ENCODE results near the gene CYB561D2. TPM values are rescaled to one million over a fixed set of nuclear protein-coding genes. Genes with fewer than 3 reads are reported as not detected.

The CYB561D2 gene
- polyA plus RNA-seq, 4 donors, result 25.8 to 39.1 (median 30.9) TPM

- Histone ChIP-seq H3K4me3 (ENCODE audit: low read depth in 1 of 3, low read length in 3 of 3) (peak overlapping the region; percentile 24 to 92 (median 55)), H3K27ac (ENCODE audit: low read depth in 1 of 3, low read length in 2 of 3) (peak overlapping the region in 1 of 3 donors; percentile 97), H3K36me3 (ENCODE audit: control insufficient read depth in 3 of 3, insufficient read depth in 2 of 3, low read depth in 1 of 3, low read length in 3 of 3) (peaks cover 9 to 69% (median 12%) of the 10 kb centered on the region in 3 donors), H3K4me1 (ENCODE audit: control insufficient read depth in 3 of 3, insufficient read depth in 2 of 3, low read depth in 1 of 3, low read length in 2 of 3) (peaks cover 9 to 32% (median 10%) of the 10 kb centered on the region in 3 donors), H3K27me3 (ENCODE audit: control insufficient read depth in 3 of 3, insufficient read depth in 3 of 3, low read length in 3 of 3) (no peaks in the 10 kb centered on the region), H3K9me3 (ENCODE audit: control insufficient read depth in 2 of 2, insufficient read depth in 1 of 2, low read depth in 1 of 2, low read length in 1 of 2) (no peaks in the 10 kb centered on the region)
- FAIRE-seq (no peak), DNase-seq (no peak)
- WGBS, 3 donors, result 45 to 52% (median 49%) methylated on average over 11 of the region's 11 CpGs
Measured at GRCh38 chr3:50351323-50351697, 648 bp downstream of the CYB561D2 start.

- H3K4me3 ChIP-seq (ENCODE audit: low read depth in 1 of 3, low read length in 3 of 3), result no peak overlapping the region
- FAIRE-seq (no peak), DNase-seq (peak in 1 of 2 donors; percentile 51)
- 9 to 30% (median 26%) methylated on average over 2 of the region's 2 CpGs for WGBS, 3 donors
- H3K9me3 ChIP-seq (ENCODE audit: control insufficient read depth in 2 of 2, insufficient read depth in 1 of 2, low read depth in 1 of 2, low read length in 1 of 2), result no peaks in the 10 kb centered on the region
- peak overlapping the region in 1 of 3 donors; percentile 4 for H3K27ac ChIP-seq (ENCODE audit: low read depth in 1 of 3, low read length in 2 of 3)
- peaks cover 9 to 78% (median 12%) of the 10 kb centered on the region in 3 donors for H3K36me3 ChIP-seq (ENCODE audit: control insufficient read depth in 3 of 3, insufficient read depth in 2 of 3, low read depth in 1 of 3, low read length in 3 of 3)
- H3K4me1 ChIP-seq (ENCODE audit: control insufficient read depth in 3 of 3, insufficient read depth in 2 of 3, low read depth in 1 of 3, low read length in 2 of 3), result peaks cover 12 to 46% (median 21%) of the 10 kb centered on the region in 3 donors
- no peaks in the 10 kb centered on the region for H3K27me3 ChIP-seq (ENCODE audit: control insufficient read depth in 3 of 3, insufficient read depth in 3 of 3, low read length in 3 of 3)
Measured at GRCh38 chr3:50352781-50353180, 2.1 kb downstream of the CYB561D2 start.

GRCh38 chr3:50353245-50354004, 2.8 kb downstream of the CYB561D2 start:
- FAIRE-seq (no peak), DNase-seq (no peak)
- Histone ChIP-seq H3K9me3 (ENCODE audit: control insufficient read depth in 2 of 2, insufficient read depth in 1 of 2, low read depth in 1 of 2, low read length in 1 of 2) (no peaks in the 10 kb centered on the region), H3K4me1 (ENCODE audit: control insufficient read depth in 3 of 3, insufficient read depth in 2 of 3, low read depth in 1 of 3, low read length in 2 of 3) (peaks cover 12 to 53% (median 28%) of the 10 kb centered on the region in 3 donors), H3K27ac (ENCODE audit: low read depth in 1 of 3, low read length in 2 of 3) (peak overlapping the region in 1 of 3 donors; percentile 4), H3K36me3 (ENCODE audit: control insufficient read depth in 3 of 3, insufficient read depth in 2 of 3, low read depth in 1 of 3, low read length in 3 of 3) (peaks cover 9 to 78% (median 11%) of the 10 kb centered on the region in 3 donors), H3K4me3 (ENCODE audit: low read depth in 1 of 3, low read length in 3 of 3) (no peak overlapping the region), H3K27me3 (ENCODE audit: control insufficient read depth in 3 of 3, insufficient read depth in 3 of 3, low read length in 3 of 3) (no peaks in the 10 kb centered on the region)
- 87 to 92% (median 92%) methylated on average over 12 of the region's 12 CpGs for WGBS, 3 donors

GRCh38 chr3:50354186-50354764, 3.6 kb downstream of the CYB561D2 start:
- Histone ChIP-seq H3K4me3 (ENCODE audit: low read depth in 1 of 3, low read length in 3 of 3) (no peak overlapping the region), H3K9me3 (ENCODE audit: control insufficient read depth in 2 of 2, insufficient read depth in 1 of 2, low read depth in 1 of 2, low read length in 1 of 2) (no peaks in the 10 kb centered on the region), H3K27ac (ENCODE audit: low read depth in 1 of 3, low read length in 2 of 3) (no peak overlapping the region), H3K36me3 (ENCODE audit: control insufficient read depth in 3 of 3, insufficient read depth in 2 of 3, low read depth in 1 of 3, low read length in 3 of 3) (peaks cover 9 to 71% (median 11%) of the 10 kb centered on the region in 3 donors), H3K4me1 (ENCODE audit: control insufficient read depth in 3 of 3, insufficient read depth in 2 of 3, low read depth in 1 of 3, low read length in 2 of 3) (peaks cover 12 to 56% (median 26%) of the 10 kb centered on the region in 3 donors), H3K27me3 (ENCODE audit: control insufficient read depth in 3 of 3, insufficient read depth in 3 of 3, low read length in 3 of 3) (no peaks in the 10 kb centered on the region)
- WGBS, 3 donors, result 80 to 86% (median 84%) methylated on average over 5 of the region's 5 CpGs
- FAIRE-seq, result no peak
- DNase-seq, result no peak

- H3K36me3 ChIP-seq (ENCODE audit: control insufficient read depth in 3 of 3, insufficient read depth in 2 of 3, low read depth in 1 of 3, low read length in 3 of 3), result peaks cover 9 to 68% (median 11%) of the 10 kb centered on the region in 3 donors
- no peaks in the 10 kb centered on the region for H3K9me3 ChIP-seq (ENCODE audit: control insufficient read depth in 2 of 2, insufficient read depth in 1 of 2, low read depth in 1 of 2, low read length in 1 of 2)
- peaks cover 11 to 50% (median 20%) of the 10 kb centered on the region in 3 donors for H3K4me1 ChIP-seq (ENCODE audit: control insufficient read depth in 3 of 3, insufficient read depth in 2 of 3, low read depth in 1 of 3, low read length in 2 of 3)
- WGBS, 3 donors, result 87 to 92% (median 89%) methylated on average over 6 to 7 of the region's 7 CpGs
- no peaks in the 10 kb centered on the region for H3K27me3 ChIP-seq (ENCODE audit: control insufficient read depth in 3 of 3, insufficient read depth in 3 of 3, low read length in 3 of 3)
- H3K27ac ChIP-seq (ENCODE audit: low read depth in 1 of 3, low read length in 2 of 3), result no peak overlapping the region
- no peak overlapping the region for H3K4me3 ChIP-seq (ENCODE audit: low read depth in 1 of 3, low read length in 3 of 3)
- DNase-seq (no peak), FAIRE-seq (no peak)
Measured at GRCh38 chr3:50354850-50355249, 4.2 kb downstream of the CYB561D2 start.

- DNase-seq (no peak), FAIRE-seq (no peak)
- Histone ChIP-seq H3K4me3 (ENCODE audit: low read depth in 1 of 3, low read length in 3 of 3) (peak overlapping the region in 2 of 3 donors; percentile 27 to 62), H3K27ac (ENCODE audit: low read depth in 1 of 3, low read length in 2 of 3) (peak overlapping the region in 2 of 3 donors; percentile 25 to 38), H3K9me3 (ENCODE audit: control insufficient read depth in 2 of 2, insufficient read depth in 1 of 2, low read depth in 1 of 2, low read length in 1 of 2) (no peaks in the 10 kb centered on the region), H3K27me3 (ENCODE audit: control insufficient read depth in 3 of 3, insufficient read depth in 3 of 3, low read length in 3 of 3) (no peaks in the 10 kb centered on the region), H3K4me1 (ENCODE audit: control insufficient read depth in 3 of 3, insufficient read depth in 2 of 3, low read depth in 1 of 3, low read length in 2 of 3) (peaks cover 11 to 42% (median 18%) of the 10 kb centered on the region in 3 donors), H3K36me3 (ENCODE audit: control insufficient read depth in 3 of 3, insufficient read depth in 2 of 3, low read depth in 1 of 3, low read length in 3 of 3) (peaks cover 9 to 68% (median 11%) of the 10 kb centered on the region in 3 donors)
- WGBS, 3 donors, result 40 to 57% (median 46%) methylated on average over 5 of the region's 5 CpGs
Measured at GRCh38 chr3:50355829-50356552, 5.3 kb downstream of the CYB561D2 start.

- Histone ChIP-seq H3K36me3 (ENCODE audit: control insufficient read depth in 3 of 3, insufficient read depth in 2 of 3, low read depth in 1 of 3, low read length in 3 of 3) (peaks cover 9 to 65% (median 11%) of the 10 kb centered on the region in 3 donors), H3K9me3 (ENCODE audit: control insufficient read depth in 2 of 2, insufficient read depth in 1 of 2, low read depth in 1 of 2, low read length in 1 of 2) (no peaks in the 10 kb centered on the region), H3K4me3 (ENCODE audit: low read depth in 1 of 3, low read length in 3 of 3) (peak overlapping the region in 2 of 3 donors; percentile 62 to 83), H3K27ac (ENCODE audit: low read depth in 1 of 3, low read length in 2 of 3) (peak overlapping the region; percentile 38 to 81 (median 75)), H3K27me3 (ENCODE audit: control insufficient read depth in 3 of 3, insufficient read depth in 3 of 3, low read length in 3 of 3) (no peaks in the 10 kb centered on the region), H3K4me1 (ENCODE audit: control insufficient read depth in 3 of 3, insufficient read depth in 2 of 3, low read depth in 1 of 3, low read length in 2 of 3) (peaks cover 11 to 37% (median 18%) of the 10 kb centered on the region in 3 donors)
- FAIRE-seq (no peak), DNase-seq (peak; percentile 88 to 95)
- WGBS, 3 donors, result 24 to 41% (median 28%) methylated on average over 5 of the region's 5 CpGs
Measured at GRCh38 chr3:50356553-50356952, 5.9 kb downstream of the CYB561D2 start.

GRCh38 chr3:50357481-50357880, 6.8 kb downstream of the CYB561D2 start:
- WGBS, 3 donors, result 29 to 56% (median 41%) methylated on average over 1 of the region's 1 CpG
- Histone ChIP-seq H3K4me1 (ENCODE audit: control insufficient read depth in 3 of 3, insufficient read depth in 2 of 3, low read depth in 1 of 3, low read length in 2 of 3) (peaks cover 11 to 35% (median 18%) of the 10 kb centered on the region in 3 donors), H3K4me3 (ENCODE audit: low read depth in 1 of 3, low read length in 3 of 3) (peak overlapping the region in 2 of 3 donors; percentile 62 to 83), H3K27me3 (ENCODE audit: control insufficient read depth in 3 of 3, insufficient read depth in 3 of 3, low read length in 3 of 3) (no peaks in the 10 kb centered on the region), H3K9me3 (ENCODE audit: control insufficient read depth in 2 of 2, insufficient read depth in 1 of 2, low read depth in 1 of 2, low read length in 1 of 2) (no peaks in the 10 kb centered on the region), H3K36me3 (ENCODE audit: control insufficient read depth in 3 of 3, insufficient read depth in 2 of 3, low read depth in 1 of 3, low read length in 3 of 3) (peaks cover 9 to 57% (median 11%) of the 10 kb centered on the region in 3 donors), H3K27ac (ENCODE audit: low read depth in 1 of 3, low read length in 2 of 3) (peak overlapping the region in 2 of 3 donors; percentile 38 to 75)
- no peak for FAIRE-seq
- DNase-seq, result no peak

Measured in small intestine (tissue), 7 donors.